GM18505 (cell line): ENCODE measurements around the gene ARMC8.
A peak's percentile ranks its signal among the peaks of the same experiment; 100 is the strongest.

Source experiments
- ATAC-seq: cut with Tn5 transposase; IDR thresholded peaks from one replicate; pipeline ENCODE4 v1.9.1; 2021; ENCODE audit not compliant: unreplicated experiment
- POLR2A ChIP-seq: IDR thresholded peaks from 4 replicates; pipeline ENCODE4 v1.6.1; 2011; ENCODE audit warnings: borderline replicate concordance; ENCODE audit not compliant: insufficient read depth, insufficient read length; ENCODE audit errors: extremely low read depth

Gene ARMC8

DNA sequence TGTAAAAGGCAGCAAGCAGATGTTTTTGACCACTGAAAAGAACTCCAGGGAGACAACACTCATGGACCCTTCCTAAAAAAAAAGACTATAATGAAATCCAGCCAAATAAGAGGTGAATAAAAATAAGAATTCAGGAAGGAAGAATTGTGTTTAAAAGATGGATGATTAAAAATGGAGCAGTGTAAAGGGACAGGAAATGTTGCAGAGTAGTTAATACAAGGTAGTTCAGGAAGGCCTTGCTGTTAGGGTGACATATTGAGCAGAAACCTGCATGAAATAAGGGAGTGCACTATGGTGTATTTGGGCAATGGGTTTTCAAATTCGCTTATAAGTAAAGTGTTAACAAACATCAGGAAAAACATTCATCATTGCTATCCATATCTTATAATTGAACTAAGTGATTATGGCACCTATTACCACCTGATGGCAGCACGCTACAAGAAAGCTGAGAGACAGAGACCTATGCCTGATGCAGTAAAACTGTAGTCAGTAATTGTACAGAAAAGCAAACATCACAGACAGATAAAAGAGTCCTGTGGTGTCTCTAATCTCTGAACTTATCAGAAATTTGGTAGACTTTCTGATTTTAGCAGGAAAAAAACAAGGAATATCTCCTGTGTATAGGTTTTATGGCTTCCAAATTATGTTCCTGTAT is 6.6 kb upstream of the ARMC8 start:
- TF ChIP-seq POLR2A: no peak
- ATAC-seq: peak; percentile 66

DNA sequence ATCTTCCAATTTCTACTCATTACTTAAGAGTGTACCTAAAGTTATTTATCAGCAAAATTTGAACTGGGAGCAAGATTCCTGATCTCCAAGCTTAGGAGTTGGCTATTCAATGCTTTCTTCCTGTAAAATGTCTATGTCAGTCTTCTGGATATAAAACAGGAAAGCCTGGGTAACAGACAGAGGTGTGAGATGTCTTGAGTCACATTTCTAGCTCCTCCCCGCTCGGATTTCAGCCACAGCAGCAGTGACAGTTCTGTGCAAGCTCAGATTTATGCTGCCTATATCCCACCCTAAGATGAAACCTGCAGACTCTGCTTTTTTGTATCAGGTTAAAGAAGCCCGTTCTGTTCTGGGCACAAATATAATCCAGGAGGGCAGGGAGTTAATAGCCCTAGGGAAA is 2.1 kb upstream of the ARMC8 start:
- TF ChIP-seq POLR2A: no peak
- no peak for ATAC-seq

DNA sequence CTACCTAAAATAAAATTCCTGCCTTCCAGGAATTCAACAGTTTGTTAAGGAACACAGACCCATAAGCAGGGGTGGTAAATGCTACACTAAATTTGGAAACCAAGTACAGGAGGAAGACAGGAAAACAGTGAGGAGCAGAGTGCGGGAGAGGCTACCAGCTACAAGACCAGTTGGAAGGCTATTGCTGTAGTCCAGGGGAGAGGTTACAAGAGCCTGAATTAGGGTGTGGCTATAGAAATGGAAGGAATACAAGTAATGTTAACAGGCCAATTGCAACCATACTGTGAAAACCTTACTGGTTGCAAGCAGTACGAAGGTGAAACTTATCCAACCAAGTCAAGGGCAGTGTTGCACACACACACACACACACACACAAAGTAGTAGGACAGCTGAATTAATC is 880 bp upstream of the ARMC8 start:
- TF ChIP-seq POLR2A: no peak
- ATAC-seq: no peak

DNA sequence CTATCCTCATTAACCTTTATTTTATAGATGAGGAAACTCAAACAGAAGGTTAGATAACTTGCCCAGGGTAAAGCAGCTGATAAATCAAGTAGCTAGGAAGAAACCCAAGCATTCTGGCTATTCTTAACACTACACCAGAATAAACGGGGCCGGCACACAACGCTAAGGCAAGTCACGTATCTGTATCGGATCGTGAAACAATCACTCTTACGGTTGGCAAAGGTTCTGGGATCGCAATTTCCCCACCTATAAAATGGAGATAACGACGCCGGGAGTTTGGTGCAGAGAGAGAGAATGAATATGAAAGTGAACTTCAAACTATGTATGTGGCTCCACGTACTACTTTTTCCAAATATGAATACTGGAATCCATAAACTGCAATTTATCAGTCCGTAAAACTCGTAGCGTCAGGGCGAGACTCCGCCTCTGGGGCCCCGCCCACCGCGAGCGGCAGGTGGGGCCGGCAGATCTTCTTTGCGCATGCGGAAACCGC is 252 bp upstream of the ARMC8 start:
- peak; percentile 93 for ATAC-seq

DNA sequence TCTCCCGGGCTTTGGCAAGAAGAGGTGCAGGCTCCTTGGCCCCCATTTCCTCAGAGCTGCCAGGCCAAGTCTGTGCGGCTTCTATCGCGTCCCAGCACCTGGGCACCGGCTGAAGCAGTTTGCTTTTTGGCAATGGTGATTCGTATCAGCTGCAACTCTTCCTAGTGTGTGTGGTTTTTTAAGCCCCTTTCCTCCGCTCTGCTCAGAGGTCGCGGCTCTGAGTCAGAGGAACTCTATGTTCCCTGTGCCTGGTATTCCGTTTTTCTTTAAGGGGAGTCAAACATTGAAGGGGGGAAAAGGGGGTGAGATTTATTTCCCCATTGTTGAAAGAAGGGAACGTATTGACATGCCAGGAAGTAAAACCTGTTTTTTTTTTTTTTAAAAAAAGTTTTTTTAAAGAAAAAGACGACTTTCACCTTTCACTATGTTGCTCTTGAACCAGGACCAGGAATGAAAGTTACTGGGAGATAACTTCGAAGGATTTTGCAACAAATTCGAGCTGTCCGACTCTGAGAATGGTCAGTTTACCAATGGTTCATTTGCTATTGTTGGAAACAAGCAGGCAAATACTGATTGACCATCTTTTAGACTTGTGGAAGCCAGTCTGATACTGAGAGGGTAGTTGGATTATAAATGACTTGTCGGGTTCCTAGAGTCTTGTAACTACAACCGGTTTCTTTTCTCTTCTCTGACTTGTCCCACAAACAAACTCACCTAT is 1.1 kb downstream of the ARMC8 start:
- no peak for TF ChIP-seq POLR2A
- no peak for ATAC-seq

More for the DNA sequence above, 252 bp upstream of the ARMC8 start:
- no peak for TF ChIP-seq POLR2A

DNA sequence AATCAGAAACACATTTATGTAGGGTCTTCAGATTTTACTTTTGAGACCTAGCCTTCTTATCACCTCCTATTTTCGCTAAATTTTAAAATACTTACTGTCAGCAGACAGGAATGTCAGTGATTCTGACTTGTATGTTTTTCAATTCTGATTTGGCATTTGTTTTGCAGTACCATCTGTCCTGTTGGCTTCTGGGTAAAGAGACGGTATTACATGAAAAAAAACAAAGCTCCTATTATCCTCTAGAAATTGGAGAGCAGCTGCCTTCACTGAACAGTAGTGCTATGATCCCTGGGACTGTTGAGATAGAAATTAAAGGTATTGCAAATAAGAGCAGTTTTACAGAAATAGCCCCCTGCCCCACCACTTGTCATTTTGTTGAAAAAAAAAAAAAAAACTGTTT is 8.4 kb downstream of the ARMC8 start:
- TF ChIP-seq POLR2A: no peak
- no peak for ATAC-seq

DNA sequence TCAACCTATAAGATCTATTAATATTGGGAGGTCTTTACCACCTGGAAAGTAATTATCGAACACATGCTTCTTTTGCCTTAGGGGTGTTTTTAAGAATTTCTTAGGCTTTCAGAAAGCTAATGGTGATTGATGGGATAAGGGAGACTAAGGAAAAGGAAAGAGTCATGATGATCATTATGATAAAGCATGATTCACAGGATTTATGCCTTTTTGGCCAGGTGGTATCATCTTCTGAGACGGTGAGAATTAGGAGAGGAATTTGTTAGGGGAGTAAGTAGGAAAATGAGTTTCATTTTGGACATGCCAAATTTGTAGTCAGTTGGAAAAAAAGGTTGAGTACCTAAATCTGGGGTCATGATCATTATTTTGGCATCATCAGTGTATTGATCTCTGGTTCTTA is 8.9 kb downstream of the ARMC8 start:
- no peak for TF ChIP-seq POLR2A
- no peak for ATAC-seq

DNA sequence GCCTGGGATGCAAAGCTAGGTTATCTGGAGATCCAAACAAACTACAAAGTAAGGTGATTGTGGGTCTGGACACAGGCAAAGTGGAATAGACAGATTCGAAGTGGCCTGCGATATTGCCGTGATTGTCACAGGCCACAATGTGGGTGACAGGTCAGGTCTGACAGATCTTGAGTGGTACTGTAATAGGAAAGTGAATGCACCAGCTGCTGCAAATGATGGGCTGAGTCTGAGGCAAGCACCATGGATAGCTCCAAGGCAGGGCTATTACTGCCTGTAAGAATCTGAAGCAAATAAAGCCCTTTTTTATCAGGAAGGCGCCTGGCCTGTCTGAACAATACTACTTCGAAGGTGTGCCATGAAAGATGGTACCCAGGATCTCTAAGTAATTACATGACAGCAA is 10.0 kb downstream of the ARMC8 start:
- ATAC-seq: no peak
- TF ChIP-seq POLR2A: no peak

DNA sequence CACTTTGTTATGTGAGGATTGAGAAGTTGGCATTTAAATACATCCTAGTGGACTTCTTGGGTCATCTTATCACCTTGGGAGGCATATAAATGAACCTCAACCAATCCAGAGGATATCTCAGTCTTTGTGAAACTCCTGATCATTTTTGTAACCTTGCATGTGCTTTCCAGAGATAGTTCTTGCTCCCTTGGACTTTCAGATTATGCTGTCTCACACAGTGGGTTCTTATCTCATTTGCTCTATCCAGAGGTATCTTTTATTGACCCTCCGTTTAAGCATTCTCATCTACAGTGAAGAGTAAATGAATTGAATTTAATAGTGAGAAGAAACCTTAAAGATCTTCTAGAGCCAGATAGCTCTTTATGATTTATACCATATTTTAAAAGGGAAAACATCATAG is 10.4 kb downstream of the ARMC8 start:
- TF ChIP-seq POLR2A: no peak
- no peak for ATAC-seq

DNA sequence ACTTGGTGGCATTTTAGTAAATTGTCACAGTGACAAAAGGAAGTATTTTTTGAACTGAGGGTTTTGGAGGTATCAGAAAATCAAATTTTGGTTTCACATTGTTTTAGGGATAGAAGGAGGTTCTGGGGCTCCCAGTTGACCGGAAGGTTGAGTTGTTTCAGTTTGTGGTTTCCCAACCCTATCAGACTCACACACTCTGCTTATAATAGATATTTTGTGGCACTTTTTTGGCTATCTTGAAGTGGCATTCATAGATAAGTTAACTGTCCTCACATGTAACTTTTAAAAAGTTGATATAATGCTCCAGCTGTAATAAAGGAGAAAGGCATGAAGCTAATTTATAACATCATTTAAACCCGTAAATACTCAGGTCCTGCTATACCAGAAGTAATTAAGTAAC is 12.8 kb downstream of the ARMC8 start:
- ATAC-seq: no peak
- no peak for TF ChIP-seq POLR2A

DNA sequence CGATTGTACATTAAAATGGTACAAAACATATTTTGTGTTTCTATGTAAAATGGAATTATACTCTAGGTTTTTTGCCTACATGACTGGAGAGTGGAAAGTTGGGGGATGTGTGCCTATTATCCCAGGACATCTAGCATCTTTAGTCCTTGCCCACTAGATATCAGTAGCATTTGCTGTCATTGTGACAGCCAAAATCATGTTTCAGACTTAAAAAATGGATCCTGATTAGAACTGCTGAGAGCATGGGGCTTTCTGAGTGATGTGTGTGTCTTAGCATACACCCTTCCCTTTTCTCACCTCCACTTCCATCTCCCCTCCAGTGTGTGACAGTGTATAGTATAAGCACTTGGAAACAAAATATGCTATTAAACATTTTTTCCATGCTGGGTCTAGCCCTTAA is 13.3 kb downstream of the ARMC8 start:
- TF ChIP-seq POLR2A: no peak
- ATAC-seq: no peak

DNA sequence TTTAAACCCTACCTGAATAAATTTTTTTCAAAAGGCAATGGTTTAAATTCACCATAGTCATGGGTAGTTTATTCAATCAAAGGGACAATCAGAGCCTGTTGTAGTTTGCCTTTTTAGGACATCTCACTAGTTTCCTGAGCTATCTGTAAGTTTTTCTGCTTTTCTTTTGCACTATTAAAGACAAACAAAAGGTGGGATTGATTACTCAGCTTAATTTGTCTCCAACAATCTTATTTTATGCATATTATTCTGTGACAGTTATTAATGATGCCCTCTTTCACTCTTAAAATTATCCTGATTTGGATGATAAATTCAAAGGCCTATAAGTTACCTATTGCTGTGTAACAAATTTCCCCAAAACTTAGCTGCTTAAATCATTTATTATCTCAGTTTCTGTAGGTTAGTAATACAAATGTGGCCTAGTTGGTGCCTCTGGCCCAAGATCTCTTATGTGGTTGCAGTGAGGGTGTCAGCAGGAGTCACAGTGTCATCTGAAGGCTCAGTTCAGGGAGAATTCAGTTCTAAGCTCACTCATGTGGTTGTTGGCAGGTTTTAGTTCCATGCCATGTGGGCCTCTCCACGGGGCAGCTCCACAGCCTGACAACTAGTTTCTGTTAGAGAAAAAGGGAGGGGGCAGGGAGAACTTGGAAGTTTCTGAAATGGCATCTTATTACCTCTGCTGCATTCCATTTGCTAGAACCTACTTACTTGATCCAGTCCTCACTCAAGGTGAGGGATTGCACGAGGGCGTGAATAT is 16.0 kb downstream of the ARMC8 start:
- no peak for TF ChIP-seq POLR2A
- ATAC-seq: no peak

DNA sequence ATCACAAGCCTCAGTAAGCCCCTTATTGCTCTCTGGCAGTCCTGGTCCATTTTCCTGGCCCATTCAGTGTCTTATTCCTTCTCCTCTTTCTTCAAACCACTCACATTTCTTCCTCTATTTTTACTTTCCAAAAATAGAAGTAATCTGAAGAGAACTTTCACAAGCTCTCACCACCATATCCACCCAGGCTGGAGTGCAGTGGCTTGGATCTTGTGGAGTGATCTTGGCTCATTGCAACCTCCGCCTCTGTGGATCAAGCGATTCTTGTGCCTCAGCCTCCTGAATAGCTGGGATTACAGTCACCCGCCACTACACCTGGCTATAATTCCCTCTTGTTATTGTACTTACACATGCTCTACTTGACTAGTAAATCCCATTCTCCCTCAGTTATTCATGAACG is 16.8 kb downstream of the ARMC8 start:
- no peak for ATAC-seq
- no peak for TF ChIP-seq POLR2A

DNA sequence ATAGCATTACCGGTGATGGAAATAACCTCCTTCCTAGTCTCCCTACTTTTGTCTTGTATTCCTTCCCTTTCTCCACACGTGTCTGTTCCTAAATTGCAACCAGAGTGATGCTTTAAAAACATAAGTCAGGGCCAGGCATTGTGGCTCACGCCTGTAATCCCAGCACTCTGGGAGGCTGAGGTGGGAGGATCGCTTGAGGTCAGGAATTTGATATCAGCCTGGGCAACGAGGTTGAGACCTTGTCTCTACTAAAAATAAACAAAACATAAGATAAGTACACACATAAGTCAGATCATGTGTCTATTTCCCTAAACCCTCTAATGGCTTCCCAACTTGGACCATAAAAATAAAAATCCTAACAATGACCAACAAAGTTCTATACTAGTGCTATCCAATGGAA is 18.4 kb downstream of the ARMC8 start:
- no peak for TF ChIP-seq POLR2A
- ATAC-seq: no peak
